A549 (cell line): ENCODE data around the gene ZNF581.

Experiments
- CEBPB ChIP-seq, 2 experiments: fragments of >200 bp in 1 of 2; sonication (Bioruptor Twin) in 1 of 2; formaldehyde crosslinking in 1 of 2; IDR thresholded peaks; 2 replicates each; pipeline ENCODE4 v1.6.1; 2012 to 2016
- JUN ChIP-seq, 2 experiments: fragments of >200 bp; sonication (Bioruptor Twin); formaldehyde crosslinking; IDR thresholded peaks; 2 replicates in 1 of 2; 3 replicates in 1 of 2; pipeline ENCODE4 v1.6.1; 2016 to 2017
- KDM1A ChIP-seq: fragments of 200-600 bp; sonication (generic); IDR thresholded peaks from 2 replicates; pipeline ENCODE4 v1.6.1; 2016; ENCODE audit warnings: low read depth, mild to moderate bottlenecking
- MAFK ChIP-seq: fragments of 450-650 bp; IDR thresholded peaks from 2 replicates; pipeline ENCODE4 v1.6.1; 2014; ENCODE audit not compliant: partially characterized antibody
- MAZ ChIP-seq: fragments of 150-350 bp; IDR thresholded peaks from 2 replicates; pipeline ENCODE4 v1.6.1; 2014; ENCODE audit warnings: antibody characterized with exemption, low read depth, low read length, borderline replicate concordance
- NR3C1 ChIP-seq: fragments of >200 bp; sonication (Bioruptor Twin); formaldehyde crosslinking; IDR thresholded peaks from 3 replicates; pipeline ENCODE4 v1.6.1; 2017
- POLR2A ChIP-seq: IDR thresholded peaks from 2 replicates; pipeline ENCODE4 v1.6.1; 2012; ENCODE audit warnings: mild to moderate bottlenecking, low read length
- RCOR1 ChIP-seq: fragments of 150-350 bp; IDR thresholded peaks from 2 replicates; pipeline ENCODE4 v1.6.1; 2014; ENCODE audit warnings: antibody characterized with exemption, low read length, low read depth
- SREBF2 ChIP-seq: fragments of 450-650 bp; IDR thresholded peaks from 2 replicates; pipeline ENCODE4 v1.6.1; 2014; ENCODE audit warnings: mild to moderate bottlenecking, moderate library complexity
- TF ChIP-seq, protein P1 (sequence below): fragments of 200-600 bp; sonication (generic); IDR thresholded peaks from 2 replicates; pipeline ENCODE4 v1.6.1; 2016; ENCODE audit warnings: antibody characterized with exemption, mild to moderate bottlenecking, moderate library complexity
- TF ChIP-seq, protein P2 (sequence below): fragments of >200 bp; sonication (Bioruptor Twin); formaldehyde crosslinking; IDR thresholded peaks from 3 replicates; pipeline ENCODE4 v1.5.1; 2016
- TF ChIP-seq, protein P3 (sequence below): IDR thresholded peaks from 2 replicates; pipeline ENCODE4 v1.6.1; 2012
- TF ChIP-seq, protein P4 (sequence below): fragments of 250-450 bp; sonication (Bioruptor Pico); IDR thresholded peaks from 2 replicates; pipeline ENCODE4 v1.5.0; 2020; ENCODE audit warnings: low read depth, mild to moderate bottlenecking, moderate library complexity

DNA sequence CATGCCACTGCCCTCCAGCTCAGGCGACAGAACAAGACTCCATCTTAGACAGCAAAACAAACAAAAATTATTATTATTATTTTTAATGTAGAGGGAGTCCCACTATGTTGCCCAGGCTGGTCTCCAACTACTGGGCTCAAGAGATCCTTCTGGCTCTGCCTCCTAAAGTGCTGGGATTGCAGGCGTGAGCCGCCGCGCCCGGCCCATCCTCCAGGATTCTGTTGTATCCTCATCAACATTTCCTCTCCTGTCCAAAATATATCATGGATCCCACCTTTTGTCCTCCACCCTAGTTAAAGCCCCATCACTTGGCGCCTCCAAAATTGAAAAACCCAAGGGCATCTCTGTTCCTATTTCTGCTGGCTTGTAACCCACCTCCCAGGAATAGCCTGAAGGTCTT lies 20.3 kb upstream of the ZNF581 start:
- TF ChIP-seq, protein P1, sequence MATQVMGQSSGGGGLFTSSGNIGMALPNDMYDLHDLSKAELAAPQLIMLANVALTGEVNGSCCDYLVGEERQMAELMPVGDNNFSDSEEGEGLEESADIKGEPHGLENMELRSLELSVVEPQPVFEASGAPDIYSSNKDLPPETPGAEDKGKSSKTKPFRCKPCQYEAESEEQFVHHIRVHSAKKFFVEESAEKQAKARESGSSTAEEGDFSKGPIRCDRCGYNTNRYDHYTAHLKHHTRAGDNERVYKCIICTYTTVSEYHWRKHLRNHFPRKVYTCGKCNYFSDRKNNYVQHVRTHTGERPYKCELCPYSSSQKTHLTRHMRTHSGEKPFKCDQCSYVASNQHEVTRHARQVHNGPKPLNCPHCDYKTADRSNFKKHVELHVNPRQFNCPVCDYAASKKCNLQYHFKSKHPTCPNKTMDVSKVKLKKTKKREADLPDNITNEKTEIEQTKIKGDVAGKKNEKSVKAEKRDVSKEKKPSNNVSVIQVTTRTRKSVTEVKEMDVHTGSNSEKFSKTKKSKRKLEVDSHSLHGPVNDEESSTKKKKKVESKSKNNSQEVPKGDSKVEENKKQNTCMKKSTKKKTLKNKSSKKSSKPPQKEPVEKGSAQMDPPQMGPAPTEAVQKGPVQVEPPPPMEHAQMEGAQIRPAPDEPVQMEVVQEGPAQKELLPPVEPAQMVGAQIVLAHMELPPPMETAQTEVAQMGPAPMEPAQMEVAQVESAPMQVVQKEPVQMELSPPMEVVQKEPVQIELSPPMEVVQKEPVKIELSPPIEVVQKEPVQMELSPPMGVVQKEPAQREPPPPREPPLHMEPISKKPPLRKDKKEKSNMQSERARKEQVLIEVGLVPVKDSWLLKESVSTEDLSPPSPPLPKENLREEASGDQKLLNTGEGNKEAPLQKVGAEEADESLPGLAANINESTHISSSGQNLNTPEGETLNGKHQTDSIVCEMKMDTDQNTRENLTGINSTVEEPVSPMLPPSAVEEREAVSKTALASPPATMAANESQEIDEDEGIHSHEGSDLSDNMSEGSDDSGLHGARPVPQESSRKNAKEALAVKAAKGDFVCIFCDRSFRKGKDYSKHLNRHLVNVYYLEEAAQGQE = no peak
- TF ChIP-seq NR3C1 = no peak
- TF ChIP-seq, protein P2, sequence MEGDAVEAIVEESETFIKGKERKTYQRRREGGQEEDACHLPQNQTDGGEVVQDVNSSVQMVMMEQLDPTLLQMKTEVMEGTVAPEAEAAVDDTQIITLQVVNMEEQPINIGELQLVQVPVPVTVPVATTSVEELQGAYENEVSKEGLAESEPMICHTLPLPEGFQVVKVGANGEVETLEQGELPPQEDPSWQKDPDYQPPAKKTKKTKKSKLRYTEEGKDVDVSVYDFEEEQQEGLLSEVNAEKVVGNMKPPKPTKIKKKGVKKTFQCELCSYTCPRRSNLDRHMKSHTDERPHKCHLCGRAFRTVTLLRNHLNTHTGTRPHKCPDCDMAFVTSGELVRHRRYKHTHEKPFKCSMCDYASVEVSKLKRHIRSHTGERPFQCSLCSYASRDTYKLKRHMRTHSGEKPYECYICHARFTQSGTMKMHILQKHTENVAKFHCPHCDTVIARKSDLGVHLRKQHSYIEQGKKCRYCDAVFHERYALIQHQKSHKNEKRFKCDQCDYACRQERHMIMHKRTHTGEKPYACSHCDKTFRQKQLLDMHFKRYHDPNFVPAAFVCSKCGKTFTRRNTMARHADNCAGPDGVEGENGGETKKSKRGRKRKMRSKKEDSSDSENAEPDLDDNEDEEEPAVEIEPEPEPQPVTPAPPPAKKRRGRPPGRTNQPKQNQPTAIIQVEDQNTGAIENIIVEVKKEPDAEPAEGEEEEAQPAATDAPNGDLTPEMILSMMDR = no peak
- no peak for TF ChIP-seq JUN (IDR thresholded peaks at IDR 0.05)
- TF ChIP-seq, protein P3, sequence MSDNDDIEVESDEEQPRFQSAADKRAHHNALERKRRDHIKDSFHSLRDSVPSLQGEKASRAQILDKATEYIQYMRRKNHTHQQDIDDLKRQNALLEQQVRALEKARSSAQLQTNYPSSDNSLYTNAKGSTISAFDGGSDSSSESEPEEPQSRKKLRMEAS = no peak
- no peak for TF ChIP-seq MAZ
- no peak for TF ChIP-seq KDM1A
- no peak for TF ChIP-seq RCOR1
- TF ChIP-seq POLR2A = no peak
- TF ChIP-seq CEBPB (IDR thresholded peaks at IDR 0.05) = no peak
- TF ChIP-seq, protein P4, sequence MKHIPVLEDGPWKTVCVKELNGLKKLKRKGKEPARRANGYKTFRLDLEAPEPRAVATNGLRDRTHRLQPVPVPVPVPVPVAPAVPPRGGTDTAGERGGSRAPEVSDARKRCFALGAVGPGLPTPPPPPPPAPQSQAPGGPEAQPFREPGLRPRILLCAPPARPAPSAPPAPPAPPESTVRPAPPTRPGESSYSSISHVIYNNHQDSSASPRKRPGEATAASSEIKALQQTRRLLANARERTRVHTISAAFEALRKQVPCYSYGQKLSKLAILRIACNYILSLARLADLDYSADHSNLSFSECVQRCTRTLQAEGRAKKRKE (CRISPR knock-in tag) = no peak
- no peak for TF ChIP-seq MAFK
- no peak for TF ChIP-seq SREBF2
